Adrenal gland (tissue), 5 donors: Measurements from ENCODE around the gene NUP93.

Experiments used
- CTCF ChIP-seq, 6 experiments: fragments of 450-650 bp in 4 of 6; fragments of 200-600 bp in 2 of 6; sonication (generic) in 1 of 6; IDR thresholded peaks; 1 replicate in 5 of 6; 2 replicates in 1 of 6; pipeline versions ENCODE4 v1.5.1 to v1.8.0; 2016 to 2021; ENCODE audit warnings: antibody characterized with exemption in 6 of 6, mild to moderate bottlenecking in 2 of 6, moderate library complexity in 1 of 6
- POLR2A ChIP-seq, 2 donors: fragments of 450-650 bp; IDR thresholded peaks; one replicate each; pipeline ENCODE4 v1.6.1; 2017; ENCODE audit warnings: antibody characterized with exemption in 2 of 2, mild to moderate bottlenecking in 2 of 2, moderate library complexity in 1 of 2
- donor health status: DM: no; HTN: no; CAD: no.

GRCh38 chr16:56870276-56870888, 140.5 kb downstream of the NUP93 start:
- TF ChIP-seq POLR2A (IDR thresholded peaks at IDR 0.05): no peak
- TF ChIP-seq CTCF (IDR thresholded peaks at IDR 0.05): no peak
